K562 (cell line): ENCODE measurements around the gene SMARCC1. TPM values are rescaled to one million over a fixed set of nuclear protein-coding genes. Genes with fewer than 3 reads are reported as not detected.

ENCODE experiments used
- ATAC-seq: fragments of 200-7000 bp; cut with Tn5 transposase; 3 replicates; pipeline ENCODE4 v1.9.1; 2020; ENCODE audit warnings: moderate library complexity
- BruUV-seq: library from RNA; stranded (reverse); fragments of 400-500 nt; replicated peaks from 2 replicates; lab custom pipeline; 2021; lab: Mats Ljungman, UMichigan
- CTCF ChIA-PET: fragments of 300-600 bp; formaldehyde crosslinking; extraction: SDS; loops from one replicate; lab custom pipeline; 2021; ENCODE audit warnings: low intra/inter-chr PET ratio; lab: Yijun Ruan, JAX
- POLR2A ChIA-PET: fragments of 300-600, 350-650 bp; sonication (Branson Sonifier 250); formaldehyde crosslinking; extraction: SDS; loops from one replicate; lab custom pipeline; 2021; ENCODE audit warnings: antibody characterized with exemption, inconsistent platforms; lab: Yijun Ruan, JAX
- DNase-seq, 4 experiments: peaks; one replicate each; pipeline versions ENCODE4 v3.0.0 to v3.0.0-alpha.2; 2011 to 2018; ENCODE audit warnings: low spot score in 3 of 4, mixed read lengths in 3 of 4; ENCODE audit errors: extremely low read depth in 1 of 4
- FAIRE-seq: peaks from 2 replicates; lab custom pipeline; 2011; peaks lifted over from hg19 to GRCh38; lab: Jason Lieb, UNC
- H2AFZ ChIP-seq: 2 replicates; pipeline ENCODE4 v1.6.0; 2011; ENCODE audit warnings: low read depth, low read length, control low read depth, inconsistent platforms
- H3K27ac ChIP-seq: fragments of 200-600 bp; 3 replicates; pipeline ENCODE4 v1.8.0; 2011; ENCODE audit warnings: low read depth, mild to moderate bottlenecking, control low read depth, inconsistent platforms, low read length, moderate library complexity, mixed read lengths; ENCODE audit errors: extremely low read depth
- H3K27me3 ChIP-seq, 2 experiments: fragments of 300-600 bp in 1 of 2; 2 replicates in 1 of 2; 3 replicates in 1 of 2; pipeline versions ENCODE4 v1.6.0 to v1.8.0; 2011; ENCODE audit warnings: inconsistent platforms in 2 of 2, low read length in 2 of 2, mild to moderate bottlenecking in 1 of 2, mixed read lengths in 1 of 2, moderate library complexity in 1 of 2; ENCODE audit not compliant: control insufficient read depth in 2 of 2, insufficient read depth in 2 of 2
- H3K36me3 ChIP-seq: fragments of 300-600 bp; 3 replicates; pipeline ENCODE4 v1.8.0; 2011; ENCODE audit warnings: mild to moderate bottlenecking, low read length, inconsistent platforms; ENCODE audit not compliant: control insufficient read depth, insufficient read depth
- H3K4me1 ChIP-seq, 2 experiments: fragments of 200-600 bp in 1 of 2; replicated peaks in 1 of 2; 2 replicates in 1 of 2; 3 replicates in 1 of 2; pipeline versions ENCODE4 v1.5.1 to v1.8.0; 2011; ENCODE audit warnings: inconsistent platforms in 2 of 2, low read length in 2 of 2, mild to moderate bottlenecking in 1 of 2, mixed read lengths in 1 of 2, moderate library complexity in 1 of 2; ENCODE audit not compliant: control insufficient read depth in 2 of 2, insufficient read depth in 2 of 2
- H3K4me2 ChIP-seq: 2 replicates; pipeline ENCODE4 v1.6.1; 2011; ENCODE audit warnings: low read length, control low read depth, inconsistent platforms, mixed read lengths; ENCODE audit not compliant: insufficient read depth
- H3K4me3 ChIP-seq: fragments of 200-600 bp; sonication (generic), shearing (Covaris generic); 2 replicates; pipeline ENCODE4 v1.5.1; 2016; ENCODE audit warnings: control low read depth, inconsistent platforms
- H3K79me2 ChIP-seq: fragments of 200-600 bp; 3 replicates; pipeline ENCODE4 v1.8.0; 2011; ENCODE audit warnings: low read length, inconsistent platforms; ENCODE audit not compliant: control insufficient read depth, insufficient read depth
- H3K9ac ChIP-seq, 2 experiments: 2 replicates each; pipeline versions ENCODE4 v1.6.0 to v1.6.1; 2011; ENCODE audit warnings: low read depth in 2 of 2, low read length in 2 of 2, control low read depth in 1 of 2, inconsistent platforms in 1 of 2, mild to moderate bottlenecking in 1 of 2, mixed read lengths in 1 of 2; ENCODE audit not compliant: insufficient read depth in 1 of 2
- H3K9me1 ChIP-seq: one replicate; pipeline ENCODE4 v1.6.0; 2011; ENCODE audit warnings: inconsistent platforms, mild to moderate bottlenecking, low read length, moderate library complexity; ENCODE audit not compliant: control insufficient read depth, insufficient read depth
- H3K9me3 ChIP-seq: replicated peaks from 2 replicates; pipeline ENCODE4 v1.5.1; 2011; ENCODE audit warnings: low read depth, low read length, inconsistent platforms; ENCODE audit not compliant: control insufficient read depth, insufficient read depth
- H4K20me1 ChIP-seq: replicated peaks from 2 replicates; pipeline ENCODE4 v1.6.1; 2011; ENCODE audit warnings: low read length, inconsistent platforms, mixed read lengths; ENCODE audit not compliant: control insufficient read depth, insufficient read depth
- ARID1B ChIP-seq: fragments of 450-650 bp; IDR thresholded peaks from 2 replicates; pipeline ENCODE4 v1.6.1; 2016; ENCODE audit warnings: antibody characterized with exemption, mild to moderate bottlenecking, inconsistent platforms
- EP400 ChIP-seq: fragments of 450-650 bp; IDR thresholded peaks from 2 replicates; pipeline ENCODE4 v1.6.1; 2017; ENCODE audit warnings: antibody characterized with exemption, mild to moderate bottlenecking, moderate library complexity
- ESRRA ChIP-seq: fragments of 450-650 bp; IDR thresholded peaks from 2 replicates; pipeline ENCODE4 v1.6.1; 2014; ENCODE audit warnings: low read depth, mild to moderate bottlenecking, moderate library complexity, borderline replicate concordance
- HBP1 ChIP-seq: fragments of 450-650 bp; formaldehyde crosslinking; IDR thresholded peaks from 2 replicates; pipeline ENCODE4 v1.4.0; 2022; ENCODE audit warnings: missing genetic modification characterization
- HMGN3 ChIP-seq: IDR thresholded peaks from 2 replicates; pipeline ENCODE4 v1.6.1; 2011; ENCODE audit warnings: borderline replicate concordance, low read depth, mild to moderate bottlenecking, mixed read lengths, low read length; ENCODE audit not compliant: insufficient read length; ENCODE audit errors: extremely low read depth
- KDM5B ChIP-seq: fragments of 200-600 bp; sonication (generic); IDR thresholded peaks from 2 replicates; pipeline ENCODE4 v1.6.1; 2012; ENCODE audit warnings: low read depth, mild to moderate bottlenecking, moderate library complexity, low read length, control low read depth, inconsistent platforms; ENCODE audit not compliant: insufficient replicate concordance
- NONO ChIP-seq, 2 experiments: fragments of 200-400 bp in 1 of 2; fragments of 450-650 bp in 1 of 2; formaldehyde crosslinking in 1 of 2; IDR thresholded peaks; 2 replicates each; pipeline ENCODE4 v1.6.1; 2017; ENCODE audit warnings: low read depth in 2 of 2, mild to moderate bottlenecking in 2 of 2, moderate library complexity in 2 of 2, low read length in 1 of 2
- RBFOX2 ChIP-seq: fragments of 200-400 bp; formaldehyde crosslinking; IDR thresholded peaks from 2 replicates; pipeline ENCODE4 v1.6.1; 2017; ENCODE audit warnings: low read depth, mild to moderate bottlenecking, low read length, moderate library complexity
- ZBTB40 ChIP-seq, 2 experiments: fragments of 450-650 bp in 1 of 2; sonication (generic) in 1 of 2; formaldehyde crosslinking in 1 of 2; IDR thresholded peaks; 2 replicates each; pipeline versions ENCODE4 v1.7.1 to v1.9.0; 2016 to 2022; ENCODE audit warnings: inconsistent platforms in 1 of 2, mild to moderate bottlenecking in 1 of 2, missing genetic modification reagents in 1 of 2
- ZFP36 ChIP-seq: fragments of 150-350 bp; IDR thresholded peaks from 2 replicates; pipeline ENCODE4 v1.6.1; 2018; ENCODE audit warnings: low read length, low read depth; ENCODE audit not compliant: partially characterized antibody
- ZNF431 ChIP-seq: sonication (generic); formaldehyde crosslinking; IDR thresholded peaks from 2 replicates; pipeline ENCODE4 v1.8.0; 2022; ENCODE audit warnings: mild to moderate bottlenecking, missing genetic modification reagents
- WGBS: fragments of 100-300 bp; shearing (Covaris generic); methylation state at CpG from one replicate; pipeline ENCODE4 v1.1.6; 2016; ENCODE audit warnings: low coverage, mixed read lengths; ENCODE audit not compliant: insufficient coverage; ENCODE audit errors: missing lambda C conversion rate; 5-methylcytosine and 5-hydroxymethylcytosine counted together
- in situ Hi-C: fragments of 300-500 bp; cut with MboI; formaldehyde crosslinking; loops from 4 replicates; pipeline ENCODE4 v1.15.0; 2018; ENCODE audit warnings: inconsistent platforms, mixed read lengths
- intact Hi-C: fragments of 100-400 bp; cut with micrococcal nuclease; formaldehyde crosslinking; loops from 2 replicates; pipeline ENCODE4 v1.14.2; 2022
- polyA plus RNA-seq, 8 experiments: library from polyadenylated mRNA; depleted of rRNA in 4 of 8; stranded (reverse) in 5 of 8; unstranded in 3 of 8; fragments of >200 nt; fragmentation: Nextera tagmentation in 2 of 8; fragmentation: Illumina TruSeq in 1 of 8; extraction: Ambion mirVana in 2 of 8; extraction: Trizol in 1 of 8; gene quantifications; 2 replicates each; pipeline versions ENCODE4 v1.2.1 to v1.2.3, GENCODE V29; 2011 to 2014; ENCODE audit warnings: inconsistent platforms in 1 of 8, missing spikeins in 1 of 8
- total RNA-seq, 7 experiments: library from RNA; depleted of rRNA in 6 of 7; stranded (reverse); fragments of >200 nt in 6 of 7; fragmentation: Illumina TruSeq in 2 of 7; extraction: Trizol in 2 of 7; gene quantifications; 2 replicates each; pipeline versions ENCODE4 v1.2.1 to v1.2.3, GENCODE V29; 2011 to 2021; ENCODE audit warnings: low replicate concordance in 1 of 7

The SMARCC1 gene
- total and polyA plus RNA-seq, 9 of the 15 experiments (the other 6 are each of a cell fraction or from before 2014, with no cell fraction given), result 20.7 to 199 (median 66.0) TPM

- TF ChIP-seq HMGN3 (no peak), KDM5B (no peak), ARID1B (no peak), HBP1 (CRISPR knock-in tag) (no peak), RBFOX2 (no peak), NONO (IDR thresholded peaks at IDR 0.05; ENCODE audit: low read depth in 2 of 2, low read length in 1 of 2) (no peak), ESRRA (no peak), ZFP36 (no peak)
Measured at GRCh38 chr3:47685037-47685436, 96.7 kb downstream of the SMARCC1 start (continued).

GRCh38 chr3:47681016-47681415 is 100.7 kb downstream of the SMARCC1 start:
- no peak overlapping the region for H2AFZ ChIP-seq
- no peaks in the 10 kb centered on the region for H3K79me2 ChIP-seq
- no peak overlapping the region for H3K4me2 ChIP-seq
- H3K9me1 ChIP-seq, result no peaks in the 10 kb centered on the region
- no peaks in the 10 kb centered on the region for H3K27me3 ChIP-seq
- H3K36me3 ChIP-seq, result peaks cover 84% of the 10 kb centered on the region
- WGBS, result 98% methylated on average over 2 of the region's 2 CpGs
- BruUV-seq, result no TSS peak
- H3K4me3 ChIP-seq, result no peak overlapping the region
- intact Hi-C loops (no loop called here), in situ Hi-C loops (no loop called here)
- ATAC-seq (no peak), FAIRE-seq (peak; percentile 35), DNase-seq (no peak)
- no peak overlapping the region for H3K9ac ChIP-seq
- ChIA-PET POLR2A (interaction anchor here (0.8 kb wide), 1 partner anchor 11 kb away, joined by 3 read pairs; no protein-coding TSS in a partner anchor), CTCF (no interaction called here)
- no peaks in the 10 kb centered on the region for H4K20me1 ChIP-seq
- no peak overlapping the region for H3K27ac ChIP-seq
- no peaks in the 10 kb centered on the region for H3K9me3 ChIP-seq
- no peaks in the 10 kb centered on the region for H3K4me1 ChIP-seq
- TF ChIP-seq ZNF431 (CRISPR knock-in tag) (no peak), ZBTB40 (IDR thresholded peaks at IDR 0.05) (no peak), ZBTB40 (CRISPR knock-in tag; IDR thresholded peaks at IDR 0.05) (no peak), EP400 (no peak)
